D341Med (cell line): ENCODE data around the gene AXIN2.
"Not testable (repeated sequence)": the region's sequence is repeated elsewhere in the genome, so short reads cannot be mapped to it uniquely, and the experiment has no call there.

Source experiments
- DNase-seq: peaks from one replicate; pipeline ENCODE4 v3.0.0; 2012; ENCODE audit warnings: low spot score

AXIN2 gene

GRCh38 chr17:65515959-65516948 is 45.2 kb downstream of the AXIN2 start:
- peak; percentile 40 for DNase-seq

- DNase-seq: peak; percentile 33
Observed at GRCh38 chr17:65515512-65515911, 45.9 kb downstream of the AXIN2 start.

- DNase-seq: peak; percentile 25
Observed at GRCh38 chr17:65514541-65514940, 46.9 kb downstream of the AXIN2 start.

- DNase-seq: peak; percentile 17
Observed at GRCh38 chr17:65514082-65514481, 47.4 kb downstream of the AXIN2 start.

GRCh38 chr17:65511316-65511715 is 50.1 kb downstream of the AXIN2 start:
- no peak for DNase-seq

- DNase-seq: no peak
Observed at GRCh38 chr17:65509032-65509431, 52.4 kb downstream of the AXIN2 start.

- DNase-seq: peak; percentile 12
Observed at GRCh38 chr17:65504673-65505072, 56.8 kb downstream of the AXIN2 start.

GRCh38 chr17:65504141-65504540 is 57.3 kb downstream of the AXIN2 start:
- peak; percentile 9 for DNase-seq

- DNase-seq: peak; percentile 36
Observed at GRCh38 chr17:65503557-65503956, 57.9 kb downstream of the AXIN2 start.

- DNase-seq: peak; percentile 20
Observed at GRCh38 chr17:65498816-65499215, 62.6 kb downstream of the AXIN2 start.

GRCh38 chr17:65496801-65497200 is 64.6 kb downstream of the AXIN2 start:
- DNase-seq: peak; percentile 17

- peak; percentile 45 for DNase-seq
Observed at GRCh38 chr17:65495122-65496055, 66.1 kb downstream of the AXIN2 start.

- peak; percentile 29 for DNase-seq
Observed at GRCh38 chr17:65489413-65490155, 71.9 kb downstream of the AXIN2 start.

GRCh38 chr17:65488665-65489064 is 72.8 kb downstream of the AXIN2 start:
- DNase-seq: no peak

- no peak for DNase-seq
Observed at GRCh38 chr17:65487990-65488389, 73.5 kb downstream of the AXIN2 start.

GRCh38 chr17:65487161-65487560 is 74.3 kb downstream of the AXIN2 start:
- no peak for DNase-seq

- peak; percentile 13 for DNase-seq
Observed at GRCh38 chr17:65485388-65486299, 75.8 kb downstream of the AXIN2 start.

GRCh38 chr17:65484405-65484804 is 77.0 kb downstream of the AXIN2 start:
- not testable (repeated sequence) for DNase-seq

- no peak for DNase-seq
Observed at GRCh38 chr17:65483438-65483837, 78.0 kb downstream of the AXIN2 start.

GRCh38 chr17:65482201-65482600 is 79.2 kb downstream of the AXIN2 start:
- no peak for DNase-seq

GRCh38 chr17:65479282-65479681 is 82.2 kb downstream of the AXIN2 start:
- no peak for DNase-seq
